CD4-positive, alpha-beta T cell treated with Interleukin-4 for 1 hour (primary cell): Measurements from ENCODE around the gene ALPG.
"Not testable (repeated sequence)": the region's sequence is repeated elsewhere in the genome, so short reads cannot be mapped to it uniquely, and the experiment has no call there.

ENCODE experiments used
- DNase-seq, 2 donors: peaks; one replicate each; pipeline ENCODE4 v3.0.0-alpha.2; 2020 to 2022

The ALPG gene

GRCh38 chr2:232398293-232399034, 8.2 kb upstream of the ALPG start:
- no peak for DNase-seq

GRCh38 chr2:232400256-232401015, 6.2 kb upstream of the ALPG start:
- DNase-seq = no peak

GRCh38 chr2:232402518-232402917, 4.1 kb upstream of the ALPG start:
- no peak for DNase-seq

GRCh38 chr2:232405943-232406510, 617 bp upstream of the ALPG start:
- DNase-seq = no peak

- not testable (repeated sequence) for DNase-seq
Observed at GRCh38 chr2:232407428-232408150, 945 bp downstream of the ALPG start.

GRCh38 chr2:232408269-232408668, 1.6 kb downstream of the ALPG start:
- DNase-seq = not testable (repeated sequence)

GRCh38 chr2:232409617-232410016, 3.0 kb downstream of the ALPG start:
- not testable (repeated sequence) for DNase-seq

GRCh38 chr2:232410238-232410900, 3.7 kb downstream of the ALPG start:
- no peak for DNase-seq

GRCh38 chr2:232411901-232412629, 5.4 kb downstream of the ALPG start:
- no peak for DNase-seq

GRCh38 chr2:232412986-232413385, 6.3 kb downstream of the ALPG start:
- no peak for DNase-seq

GRCh38 chr2:232415138-232415690, 8.6 kb downstream of the ALPG start:
- DNase-seq = no peak

GRCh38 chr2:232415736-232416520, 9.3 kb downstream of the ALPG start:
- no peak for DNase-seq

GRCh38 chr2:232416521-232417470, 10.2 kb downstream of the ALPG start:
- DNase-seq = no peak

- DNase-seq = no peak
Observed at GRCh38 chr2:232417489-232417888, 10.8 kb downstream of the ALPG start.

GRCh38 chr2:232418056-232418455, 11.4 kb downstream of the ALPG start:
- no peak for DNase-seq

GRCh38 chr2:232418466-232419244, 12.0 kb downstream of the ALPG start:
- no peak for DNase-seq

GRCh38 chr2:232419245-232420072, 12.8 kb downstream of the ALPG start:
- no peak for DNase-seq

GRCh38 chr2:232420073-232420454, 13.4 kb downstream of the ALPG start:
- no peak for DNase-seq
